Measurements from ENCODE around the gene LRRC37A3.
"Not testable (repeated sequence)": the region's sequence is repeated elsewhere in the genome, so short reads cannot be mapped to it uniquely, and the experiment has no call there.

The LRRC37A3 gene

GRCh38 chr17:64837018-64837761 is 82.1 kb downstream of the LRRC37A3 start:
- H3K36me3 Mint-ChIP-seq (ENCODE audit: insufficient read depth), result peaks cover 28% of the 10 kb centered on the region
- DNase-seq (peak; percentile 81 to 84 (median 81)), ATAC-seq (replicated peaks) (peak; percentile 90)
- not testable (repeated sequence) for H3K9me3 Mint-ChIP-seq, H3K27me3 Mint-ChIP-seq
- H3K4me1 Mint-ChIP-seq (ENCODE audit: low read depth in 2 of 2), result peaks cover 22% of the 10 kb centered on the region in 2 donors
- H3K4me3 Mint-ChIP-seq, result peak overlapping the region; percentile 93 to 94
- peak overlapping the region; percentile 95 to 96 for H3K27ac Mint-ChIP-seq

- H3K36me3 Mint-ChIP-seq (ENCODE audit: insufficient read depth), result peaks cover 28% of the 10 kb centered on the region
- H3K4me3 Mint-ChIP-seq, result peak overlapping the region; percentile 93 to 94
- peak; percentile 16 for ATAC-seq (replicated peaks)
- not testable (repeated sequence) for H3K9me3 Mint-ChIP-seq, H3K27me3 Mint-ChIP-seq
- peaks cover 22% of the 10 kb centered on the region in 2 donors for H3K4me1 Mint-ChIP-seq (ENCODE audit: low read depth in 2 of 2)
- peak; percentile 21 to 30 (median 24) for DNase-seq
- H3K27ac Mint-ChIP-seq, result peak overlapping the region; percentile 95 to 96
Measured at GRCh38 chr17:64836623-64837017, 82.7 kb downstream of the LRRC37A3 start.

DNA sequence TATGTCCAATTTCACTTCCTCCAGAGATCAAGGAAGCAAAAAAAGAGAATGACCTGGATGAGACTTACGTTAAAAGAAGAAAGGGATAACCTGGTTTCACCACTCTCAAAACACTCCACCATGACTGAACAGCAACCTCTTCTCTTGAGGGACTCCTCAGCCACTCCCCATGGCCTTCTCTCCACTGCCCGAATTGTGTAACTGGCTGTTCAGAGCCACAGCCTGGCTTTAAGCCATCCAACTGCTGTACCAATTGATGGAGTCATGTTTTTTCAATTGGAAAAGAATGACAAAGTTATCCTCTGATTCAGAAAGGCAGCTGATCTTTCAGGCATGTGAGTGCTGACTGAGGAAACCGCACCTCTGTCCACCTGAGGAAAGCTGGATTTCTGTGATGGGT is 85.2 kb downstream of the LRRC37A3 start:
- ATAC-seq (replicated peaks); DNase-seq; H3K27ac Mint-ChIP-seq; H3K4me3 Mint-ChIP-seq; H3K27me3 Mint-ChIP-seq; H3K9me3 Mint-ChIP-seq: not testable (repeated sequence)
- peaks cover 30% of the 10 kb centered on the region in 2 donors for H3K4me1 Mint-ChIP-seq (ENCODE audit: low read depth in 2 of 2)
- peaks cover 28% of the 10 kb centered on the region for H3K36me3 Mint-ChIP-seq (ENCODE audit: insufficient read depth)

- not testable (repeated sequence) for DNase-seq; H3K9me3 Mint-ChIP-seq; H3K27ac Mint-ChIP-seq; H3K4me3 Mint-ChIP-seq; H3K27me3 Mint-ChIP-seq; ATAC-seq (replicated peaks)
- peaks cover 16 to 20% of the 10 kb centered on the region in 2 donors for H3K4me1 Mint-ChIP-seq (ENCODE audit: low read depth in 2 of 2)
- H3K36me3 Mint-ChIP-seq (ENCODE audit: insufficient read depth), result peaks cover 17% of the 10 kb centered on the region
Measured at GRCh38 chr17:64830631-64831040, 88.6 kb downstream of the LRRC37A3 start.

DNA sequence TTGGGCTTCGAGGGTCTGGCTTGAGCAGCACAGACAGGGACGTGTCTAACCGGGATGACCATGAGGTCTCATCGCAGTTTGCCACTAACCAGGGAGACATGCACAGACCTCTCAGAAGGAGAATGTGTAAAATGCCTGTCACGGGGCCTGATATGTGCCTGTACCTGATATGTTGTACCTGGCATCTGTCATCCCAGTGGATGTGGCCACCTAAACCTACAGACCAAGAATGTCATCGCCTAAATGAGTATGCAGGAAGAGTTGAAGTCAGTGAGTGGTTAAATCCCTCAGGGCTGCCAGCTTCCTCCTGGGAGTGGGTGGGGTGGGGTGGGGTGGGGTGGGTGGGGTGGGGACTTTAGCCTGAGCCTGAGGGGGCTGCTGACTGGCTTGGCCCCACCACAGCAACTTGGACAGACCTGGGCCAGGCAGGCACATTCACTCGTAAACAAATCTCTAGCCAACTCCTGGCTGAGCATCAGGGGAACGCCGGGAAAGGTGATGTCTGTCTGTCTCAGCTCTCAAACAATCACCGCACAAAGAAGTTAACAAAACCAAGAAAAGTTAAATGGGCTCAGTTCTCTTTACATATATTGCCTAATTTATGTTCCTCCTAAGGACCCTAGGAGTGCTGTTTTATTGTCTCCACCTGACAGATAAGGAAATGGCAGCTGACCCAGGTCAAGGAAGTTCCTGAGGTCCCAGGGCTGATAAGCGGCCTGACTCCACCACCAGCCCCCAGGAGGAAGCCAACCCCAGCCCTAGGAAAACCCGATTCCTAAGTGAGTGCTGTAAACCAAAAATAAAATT is 89.3 kb downstream of the LRRC37A3 start:
- H3K9me3 Mint-ChIP-seq; H3K27ac Mint-ChIP-seq; H3K27me3 Mint-ChIP-seq; ATAC-seq (replicated peaks); DNase-seq; H3K4me3 Mint-ChIP-seq: not testable (repeated sequence)
- peaks cover 10 to 16% of the 10 kb centered on the region in 2 donors for H3K4me1 Mint-ChIP-seq (ENCODE audit: low read depth in 2 of 2)
- peaks cover 19% of the 10 kb centered on the region for H3K36me3 Mint-ChIP-seq (ENCODE audit: insufficient read depth)

DNA sequence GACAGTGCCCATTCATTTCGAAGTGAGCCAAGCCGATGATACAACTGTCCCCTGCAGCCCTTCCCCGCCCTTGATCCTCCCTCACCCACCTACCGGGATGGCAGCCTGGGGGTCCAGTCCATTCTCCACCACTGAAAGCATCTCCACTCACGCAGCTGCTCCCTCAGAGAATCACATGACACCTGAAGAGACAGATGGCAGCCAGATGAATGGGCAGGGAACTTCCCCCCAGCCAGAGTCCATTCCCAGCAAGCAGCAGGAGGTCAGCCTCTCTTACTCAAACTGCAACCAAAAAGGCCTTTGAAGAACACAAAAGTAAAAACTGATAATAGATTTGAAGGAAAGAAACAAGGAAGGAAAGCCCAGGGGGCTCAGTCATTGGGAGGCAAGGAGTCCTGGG is 90.2 kb downstream of the LRRC37A3 start:
- H3K9me3 Mint-ChIP-seq; ATAC-seq (replicated peaks); H3K27ac Mint-ChIP-seq; DNase-seq; H3K4me1 Mint-ChIP-seq (ENCODE audit: low read depth in 2 of 2); H3K27me3 Mint-ChIP-seq: not testable (repeated sequence)
- H3K4me3 Mint-ChIP-seq, result peak overlapping the region in 1 of 2 donors; percentile 10
- H3K36me3 Mint-ChIP-seq (ENCODE audit: insufficient read depth), result peaks cover 24% of the 10 kb centered on the region

DNA sequence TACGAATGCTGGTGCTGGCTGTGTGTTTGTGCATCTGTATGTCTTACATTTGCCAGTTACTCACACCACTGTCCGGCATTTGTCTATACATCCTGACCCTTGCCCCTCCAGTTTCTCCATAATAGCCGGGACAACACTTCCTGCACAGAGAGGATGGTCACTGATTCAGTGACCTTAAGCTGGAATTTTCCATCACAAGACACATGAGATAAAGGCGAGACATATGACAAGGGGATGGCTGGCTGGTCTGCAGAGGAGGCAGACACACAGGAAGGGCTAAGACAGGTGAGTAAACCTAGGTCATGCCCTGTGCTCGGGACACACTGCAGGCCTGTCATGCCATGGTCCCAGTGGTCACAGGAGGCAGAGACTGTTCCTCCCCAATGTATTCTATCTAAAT is 100.4 kb downstream of the LRRC37A3 start:
- H3K27me3 Mint-ChIP-seq; H3K9me3 Mint-ChIP-seq; DNase-seq; H3K4me3 Mint-ChIP-seq; H3K4me1 Mint-ChIP-seq (ENCODE audit: low read depth in 2 of 2); H3K27ac Mint-ChIP-seq; ATAC-seq (replicated peaks): not testable (repeated sequence)
- peaks cover 71% of the 10 kb centered on the region for H3K36me3 Mint-ChIP-seq (ENCODE audit: insufficient read depth)

GRCh38 chr17:64815833-64816198 is 103.5 kb downstream of the LRRC37A3 start:
- ATAC-seq (replicated peaks); DNase-seq; H3K27me3 Mint-ChIP-seq; H3K4me1 Mint-ChIP-seq (ENCODE audit: low read depth in 2 of 2); H3K4me3 Mint-ChIP-seq; H3K9me3 Mint-ChIP-seq; H3K27ac Mint-ChIP-seq: not testable (repeated sequence)
- H3K36me3 Mint-ChIP-seq (ENCODE audit: insufficient read depth), result peaks cover 48% of the 10 kb centered on the region

DNA sequence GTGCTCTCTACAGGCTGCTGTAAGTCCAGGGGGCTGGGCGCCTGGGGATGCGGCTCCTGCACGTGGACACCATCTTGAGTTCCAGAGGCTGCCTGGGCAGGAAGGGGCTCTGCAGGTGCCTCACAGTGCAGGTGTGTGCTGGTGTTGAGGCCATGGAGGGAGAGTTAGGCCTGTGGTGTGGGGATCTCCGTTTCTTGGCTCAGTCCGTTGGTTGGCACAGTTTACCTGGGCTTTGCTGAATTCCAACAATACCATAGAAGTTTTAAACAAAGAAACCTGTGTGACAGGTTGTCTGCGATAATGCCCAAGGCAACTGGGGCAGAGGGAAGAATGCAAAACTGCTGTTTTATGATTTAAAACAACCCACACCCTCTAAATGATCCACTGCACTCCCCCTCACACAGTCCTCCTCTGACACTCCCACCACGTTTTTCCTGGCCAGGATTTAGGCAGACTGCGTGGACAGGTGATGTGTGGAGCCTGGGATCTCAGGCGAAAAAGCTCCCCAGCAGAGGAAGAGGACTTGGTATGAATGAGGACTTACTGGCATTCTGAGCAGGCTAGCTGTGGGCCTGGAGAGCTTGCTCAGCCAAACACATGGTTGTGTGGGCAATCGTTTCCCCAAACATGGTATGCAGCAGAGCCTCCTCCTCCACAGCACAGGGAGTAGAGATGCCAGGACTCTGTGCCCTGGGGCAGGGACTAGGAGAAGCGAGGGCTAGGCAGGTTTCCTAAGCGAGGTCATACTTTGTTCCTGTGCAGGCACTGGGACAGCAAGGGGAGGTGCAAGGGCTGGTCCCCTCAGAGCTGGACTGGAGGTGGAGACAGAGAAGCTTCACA is 104.1 kb downstream of the LRRC37A3 start:
- H3K4me3 Mint-ChIP-seq; DNase-seq; H3K4me1 Mint-ChIP-seq (ENCODE audit: low read depth in 2 of 2); ATAC-seq (replicated peaks); H3K27me3 Mint-ChIP-seq; H3K27ac Mint-ChIP-seq; H3K9me3 Mint-ChIP-seq: not testable (repeated sequence)
- H3K36me3 Mint-ChIP-seq (ENCODE audit: insufficient read depth), result peaks cover 42% of the 10 kb centered on the region

- Mint-ChIP-seq H3K4me1 (ENCODE audit: low read depth in 2 of 2) (peaks cover 10 to 14% of the 10 kb centered on the region in 2 donors), H3K4me3 (peak overlapping the region; percentile 48 to 67), H3K27ac (peak overlapping the region; percentile 87), H3K36me3 (ENCODE audit: insufficient read depth) (peaks cover 31% of the 10 kb centered on the region)
- not testable (repeated sequence) for H3K27me3 Mint-ChIP-seq, H3K9me3 Mint-ChIP-seq
- DNase-seq (peak; percentile 35 to 50 (median 40)), ATAC-seq (replicated peaks) (peak; percentile 93)
Measured at GRCh38 chr17:64808178-64808977, 110.9 kb downstream of the LRRC37A3 start.
